HepG2 (cell line): ENCODE measurements around the gene SYP. TPM values are rescaled to one million over a fixed set of nuclear protein-coding genes. Genes with fewer than 3 reads are reported as not detected.

Experiments used
- ARID4A ChIP-seq: sonication (generic); formaldehyde crosslinking; IDR thresholded peaks from 2 replicates; pipeline ENCODE4 v1.5.0; 2020; ENCODE audit warnings: mild to moderate bottlenecking, missing genetic modification reagents, borderline replicate concordance
- CC2D1A ChIP-seq: sonication (generic); formaldehyde crosslinking; IDR thresholded peaks from 2 replicates; pipeline ENCODE4 v1.8.1; 2023; ENCODE audit warnings: mild to moderate bottlenecking, missing genetic modification reagents
- ETS1 ChIP-seq: sonication (generic); formaldehyde crosslinking; IDR thresholded peaks from 2 replicates; pipeline ENCODE4 v1.4.0; 2020; ENCODE audit warnings: missing genetic modification reagents
- EZH2 ChIP-seq: conservative IDR thresholded peaks from 2 replicates; pipeline ENCODE4 v1.6.1; 2012; ENCODE audit warnings: mild to moderate bottlenecking, low read depth, low read length, moderate library complexity
- HNF4A ChIP-seq: sonication (generic); formaldehyde crosslinking; IDR thresholded peaks from 2 replicates; pipeline ENCODE4 v1.4.0; 2020; ENCODE audit warnings: missing genetic modification reagents
- KLF6 ChIP-seq: IDR thresholded peaks from 2 replicates; pipeline ENCODE4 v1.8.0; 2016; ENCODE audit warnings: missing biosample characterization, missing genetic modification reagents
- MAFK ChIP-seq, 2 experiments: IDR thresholded peaks in 1 of 2; conservative IDR thresholded peaks in 1 of 2; 2 replicates each; pipeline ENCODE4 v1.6.1; 2011; ENCODE audit warnings: improper control_type of control experiment in 2 of 2, low read length in 2 of 2
- SKI ChIP-seq: fragments of 450-650 bp; IDR thresholded peaks from one replicate; pipeline ENCODE4 v1.6.1; 2018; ENCODE audit warnings: mild to moderate bottlenecking; ENCODE audit not compliant: partially characterized antibody
- SRSF1 ChIP-seq: fragments of 200-400 bp; formaldehyde crosslinking; optimal IDR thresholded peaks from 2 replicates; pipeline ENCODE3; 2017; ENCODE audit warnings: mild to moderate bottlenecking, low read depth, low read length, moderate library complexity
- YY1 ChIP-seq: IDR thresholded peaks from 2 replicates; pipeline ENCODE4 v1.6.1; 2011; ENCODE audit warnings: low read length, low read depth, moderate library complexity, mild to moderate bottlenecking; ENCODE audit not compliant: insufficient read depth, insufficient replicate concordance
- ZNF17 ChIP-seq: sonication (generic); formaldehyde crosslinking; IDR thresholded peaks from 2 replicates; pipeline ENCODE4 v1.5.0; 2020; ENCODE audit warnings: mild to moderate bottlenecking, missing genetic modification reagents
- ZNF230 ChIP-seq: sonication (generic); formaldehyde crosslinking; IDR thresholded peaks from 2 replicates; pipeline ENCODE4 v1.4.0; 2020; ENCODE audit warnings: mild to moderate bottlenecking, missing genetic modification reagents
- ZNF318 ChIP-seq: sonication (generic); formaldehyde crosslinking; IDR thresholded peaks from 2 replicates; pipeline ENCODE4 v1.4.0; 2020; ENCODE audit warnings: mild to moderate bottlenecking, missing genetic modification reagents
- ZNF383 ChIP-seq: sonication (generic); formaldehyde crosslinking; IDR thresholded peaks from 2 replicates; pipeline ENCODE4 v1.4.0; 2020; ENCODE audit warnings: missing genetic modification reagents, mild to moderate bottlenecking, borderline replicate concordance
- ZNF788 ChIP-seq: sonication (generic); formaldehyde crosslinking; IDR thresholded peaks from 2 replicates; pipeline ENCODE4 v1.5.0; 2020; ENCODE audit warnings: mild to moderate bottlenecking, missing genetic modification reagents, borderline replicate concordance
- polyA plus RNA-seq, 8 experiments: library from polyadenylated mRNA; depleted of rRNA in 3 of 8; stranded (reverse) in 7 of 8; unstranded in 1 of 8; fragments of >200 nt; fragmentation: Illumina TruSeq in 4 of 8; extraction: Trizol in 4 of 8; gene quantifications; 2 replicates each; pipeline versions ENCODE4 v1.2.1 to v1.2.3, GENCODE V29; 2011 to 2016; ENCODE audit warnings: low read depth in 4 of 8, missing spikeins in 1 of 8, mixed read lengths in 1 of 8; ENCODE audit not compliant: insufficient read depth in 1 of 8
- total RNA-seq, 5 experiments: library from RNA; depleted of rRNA; stranded (reverse); fragments of >200 nt; fragmentation: Illumina TruSeq; extraction: Trizol; gene quantifications; 2 replicates each; pipeline ENCODE4 v1.2.3, GENCODE V29; 2016; ENCODE audit warnings: low read depth in 1 of 5

SYP gene
- total and polyA plus RNA-seq, 2 of the 13 experiments (the other 11 are each of a cell fraction or from before 2014, with no cell fraction given), result 2.0 to 2.5 TPM

- TF ChIP-seq ZNF318 (CRISPR knock-in tag) (0 out of 2 replicates have a peak, but pooled peaks have one; percentile 41), KLF6 (peak; percentile 91; the same call in 1 of the 2 replicates), SKI (peak; percentile 70), ZNF788 (CRISPR knock-in tag) (peak; percentile 66; the same call in 1 of the 2 replicates), MAFK (conservative IDR thresholded peaks at IDR 0.05 in 1 of 2, IDR thresholded peaks at IDR 0.05 in 1 of 2; ENCODE audit: low read length in 2 of 2) (no peak), ZNF230 (CRISPR knock-in tag) (no peak), ZNF17 (CRISPR knock-in tag) (no peak), HNF4A (CRISPR knock-in tag) (no peak), ARID4A (CRISPR knock-in tag) (peak; percentile 93), CC2D1A (CRISPR knock-in tag) (no peak), SRSF1 (peak; percentile 100), ETS1 (CRISPR knock-in tag) (no peak), YY1 (peak; percentile 88), ZNF383 (CRISPR knock-in tag) (no peak), EZH2 (no peak)
Measured at GRCh38 chrX:49199906-49200771, at the start of gene SYP (continued).
